ENCODE measurements around the gene TTLL10.

The TTLL10 gene

DNA sequence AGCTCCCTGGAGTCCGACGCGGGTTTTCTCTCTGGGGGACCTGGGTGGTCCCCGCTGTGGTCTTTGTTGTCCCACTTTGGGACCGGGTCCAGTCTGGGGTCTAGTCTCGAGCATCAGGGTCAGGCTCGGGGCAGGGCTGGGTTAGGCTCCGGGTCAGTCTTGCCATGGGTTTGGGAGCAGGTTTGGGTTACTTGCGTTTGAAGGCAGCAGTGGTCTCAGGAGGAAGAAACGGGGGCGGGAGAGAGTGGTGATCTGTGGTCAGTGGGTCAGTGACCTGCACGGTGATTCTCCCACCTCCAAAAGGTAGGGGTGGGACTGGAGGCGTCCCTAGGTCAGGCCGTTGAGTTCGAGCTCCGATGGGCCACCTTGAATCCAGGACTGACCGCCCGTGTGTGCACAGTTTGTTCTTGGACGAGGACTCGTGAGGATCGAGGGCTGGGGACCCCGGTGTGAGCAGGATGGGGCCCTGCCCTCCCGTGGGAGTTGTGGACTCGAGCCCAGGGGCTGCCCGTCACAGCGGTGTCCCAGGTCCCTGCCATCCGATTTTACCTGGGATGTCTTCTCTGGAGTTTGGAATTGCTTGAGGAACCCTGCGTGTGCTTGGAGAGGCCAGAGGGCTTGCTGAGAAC lies 60.6 kb downstream of the TTLL10 start:
- Histone ChIP-seq H3K4me1 (ENCODE audit: insufficient read depth, poor library complexity, severe bottlenecking) (peaks cover 10% of the 10 kb centered on the region), H3K36me3 (ENCODE audit: low read depth) (peaks cover 9% of the 10 kb centered on the region), H3K27me3 (ENCODE audit: insufficient read depth, poor library complexity, severe bottlenecking) (no peaks in the 10 kb centered on the region), H3K27ac (ENCODE audit: poor library complexity, severe bottlenecking) (no peak overlapping the region), H3K4me3 (ENCODE audit: severe bottlenecking) (no peak overlapping the region), H3K9me3 (ENCODE audit: severe bottlenecking) (no peaks in the 10 kb centered on the region)
- TF ChIP-seq, protein P1, sequence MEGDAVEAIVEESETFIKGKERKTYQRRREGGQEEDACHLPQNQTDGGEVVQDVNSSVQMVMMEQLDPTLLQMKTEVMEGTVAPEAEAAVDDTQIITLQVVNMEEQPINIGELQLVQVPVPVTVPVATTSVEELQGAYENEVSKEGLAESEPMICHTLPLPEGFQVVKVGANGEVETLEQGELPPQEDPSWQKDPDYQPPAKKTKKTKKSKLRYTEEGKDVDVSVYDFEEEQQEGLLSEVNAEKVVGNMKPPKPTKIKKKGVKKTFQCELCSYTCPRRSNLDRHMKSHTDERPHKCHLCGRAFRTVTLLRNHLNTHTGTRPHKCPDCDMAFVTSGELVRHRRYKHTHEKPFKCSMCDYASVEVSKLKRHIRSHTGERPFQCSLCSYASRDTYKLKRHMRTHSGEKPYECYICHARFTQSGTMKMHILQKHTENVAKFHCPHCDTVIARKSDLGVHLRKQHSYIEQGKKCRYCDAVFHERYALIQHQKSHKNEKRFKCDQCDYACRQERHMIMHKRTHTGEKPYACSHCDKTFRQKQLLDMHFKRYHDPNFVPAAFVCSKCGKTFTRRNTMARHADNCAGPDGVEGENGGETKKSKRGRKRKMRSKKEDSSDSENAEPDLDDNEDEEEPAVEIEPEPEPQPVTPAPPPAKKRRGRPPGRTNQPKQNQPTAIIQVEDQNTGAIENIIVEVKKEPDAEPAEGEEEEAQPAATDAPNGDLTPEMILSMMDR (IDR thresholded peaks at IDR 0.05; ENCODE audit: poor library complexity, severe bottlenecking), result no peak
- no peak for ATAC-seq (ENCODE audit: low read depth)
- no peak for DNase-seq (ENCODE audit: low spot score)

DNA sequence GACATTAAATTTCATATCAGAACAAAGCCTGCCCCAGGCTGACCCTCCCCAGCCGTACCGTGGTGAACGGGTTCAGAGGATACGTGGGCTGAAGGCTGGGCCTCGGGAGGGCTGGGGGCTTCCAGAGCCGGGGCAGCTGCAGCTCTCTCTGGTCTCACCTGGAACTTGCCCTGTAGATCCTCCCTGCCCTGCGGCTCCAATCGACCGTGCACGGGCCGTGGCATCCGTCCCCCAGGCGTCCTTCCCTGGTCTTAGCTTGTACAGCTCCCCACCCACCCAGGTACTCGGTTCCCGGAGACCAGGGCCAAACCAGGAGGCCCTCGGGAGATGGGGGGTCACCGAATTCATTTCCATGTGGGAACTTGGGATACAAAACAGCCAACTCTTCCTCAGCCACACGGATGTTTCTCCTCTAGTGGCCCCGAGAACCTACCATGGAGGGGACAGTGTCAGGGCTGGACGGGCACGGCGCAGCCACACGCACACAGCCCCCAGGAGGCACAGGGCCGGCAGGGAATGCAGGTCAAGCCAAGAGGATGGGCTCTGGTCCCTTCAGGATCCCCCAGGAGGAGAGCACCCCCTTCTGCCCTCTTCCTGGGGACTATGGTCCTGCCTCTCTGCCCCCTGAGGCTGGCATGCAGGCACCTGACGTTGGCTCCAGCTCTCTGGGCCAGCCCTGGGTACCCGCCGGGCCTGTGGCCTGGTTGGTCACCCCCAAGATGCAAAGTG lies 61.5 kb downstream of the TTLL10 start:
- H3K4me1 ChIP-seq (ENCODE audit: insufficient read depth, poor library complexity, severe bottlenecking), result peaks cover 10% of the 10 kb centered on the region
- H3K4me3 ChIP-seq (ENCODE audit: severe bottlenecking), result no peak overlapping the region
- TF ChIP-seq, protein P1 (IDR thresholded peaks at IDR 0.05; ENCODE audit: poor library complexity, severe bottlenecking), result no peak
- ATAC-seq (ENCODE audit: low read depth) (no peak), DNase-seq (ENCODE audit: low spot score) (no peak)
- H3K27me3 ChIP-seq (ENCODE audit: insufficient read depth, poor library complexity, severe bottlenecking), result no peaks in the 10 kb centered on the region
- no peaks in the 10 kb centered on the region for H3K9me3 ChIP-seq (ENCODE audit: severe bottlenecking)
- no peak overlapping the region for H3K27ac ChIP-seq (ENCODE audit: poor library complexity, severe bottlenecking)
- H3K36me3 ChIP-seq (ENCODE audit: low read depth), result peaks cover 6% of the 10 kb centered on the region

DNA sequence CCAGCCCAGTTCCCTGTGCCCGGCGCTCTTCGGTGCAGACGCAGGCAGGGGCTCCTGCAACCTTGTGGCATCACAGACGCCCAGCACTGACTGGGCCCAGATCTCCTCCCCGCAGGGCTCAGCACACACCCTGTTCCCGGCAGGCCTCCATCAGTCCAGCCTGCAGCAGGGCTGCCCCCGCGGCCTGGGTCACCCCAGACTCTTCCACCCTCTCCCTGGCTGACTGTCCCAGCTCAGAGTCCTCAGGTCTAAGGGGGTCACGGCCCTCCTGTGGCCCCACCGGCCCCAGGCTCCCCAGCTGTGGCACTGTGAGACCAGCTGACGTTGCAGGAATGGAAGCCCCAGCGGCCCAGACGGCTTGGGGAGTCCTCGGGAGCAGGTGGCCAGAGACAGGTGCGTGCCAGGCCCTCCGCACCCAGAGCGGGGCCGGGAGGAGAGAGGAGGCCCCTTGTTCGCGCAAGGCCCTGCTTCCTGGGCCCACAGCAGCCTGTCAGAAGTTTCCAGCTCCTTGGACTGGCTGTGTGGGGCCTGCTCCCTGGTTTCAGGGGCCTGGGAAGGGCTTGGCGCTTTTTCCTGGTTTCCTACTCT lies 62.6 kb downstream of the TTLL10 start:
- H3K27me3 ChIP-seq (ENCODE audit: insufficient read depth, poor library complexity, severe bottlenecking), result no peaks in the 10 kb centered on the region
- H3K27ac ChIP-seq (ENCODE audit: poor library complexity, severe bottlenecking), result no peak overlapping the region
- ATAC-seq (ENCODE audit: low read depth), result no peak

DNA sequence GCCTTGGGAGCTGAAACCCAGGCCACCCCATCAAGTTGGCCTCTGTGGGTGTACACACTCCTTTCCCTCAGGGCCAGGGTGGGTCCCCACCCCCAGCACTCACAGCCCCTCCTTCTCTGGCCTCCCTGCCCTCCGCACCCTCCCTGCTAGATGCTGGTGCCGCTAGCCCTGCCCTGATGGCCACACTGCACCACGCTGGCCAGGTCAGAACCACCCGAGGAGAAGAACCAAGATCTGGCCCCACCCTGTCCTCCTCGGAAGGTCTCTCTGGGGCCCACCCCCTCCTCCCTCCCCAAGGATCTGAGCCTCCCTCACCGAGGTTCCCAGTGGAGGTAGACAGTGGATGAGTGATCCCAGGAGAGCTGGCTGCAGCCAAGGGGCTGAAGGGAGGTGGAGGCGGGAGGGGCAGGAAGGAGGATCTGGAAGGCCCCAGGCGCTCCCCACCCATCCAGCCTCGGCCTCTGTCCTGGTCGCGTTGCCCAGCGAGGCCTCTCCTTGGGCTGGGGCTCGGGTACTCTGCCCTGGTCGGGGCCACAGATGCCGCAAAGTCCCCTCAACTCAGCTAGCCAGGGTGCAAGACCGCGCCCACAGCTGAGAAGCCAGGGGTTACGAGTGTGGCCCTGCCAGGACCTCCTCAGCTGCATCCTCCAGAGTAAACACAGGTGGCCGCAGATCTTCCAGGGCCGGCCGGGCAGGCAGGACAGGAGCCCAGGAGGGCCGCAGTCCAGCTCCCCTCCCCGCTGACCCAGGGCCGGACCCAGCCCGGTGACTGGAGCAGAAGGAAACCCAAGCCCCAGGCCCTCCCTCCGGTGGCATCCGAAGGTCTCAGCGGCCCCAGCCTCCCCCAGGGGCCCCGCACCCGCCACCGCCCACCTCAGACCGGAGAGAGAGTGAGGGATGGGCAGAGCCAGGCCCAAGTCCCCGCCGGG lies 63.5 kb downstream of the TTLL10 start:
- H3K4me3 ChIP-seq (ENCODE audit: severe bottlenecking), result no peak overlapping the region
- no peak for DNase-seq (ENCODE audit: low spot score)
- ATAC-seq (ENCODE audit: low read depth), result no peak
- peaks cover 6% of the 10 kb centered on the region for H3K36me3 ChIP-seq (ENCODE audit: low read depth)
- peak overlapping the region; percentile 2 for H3K27ac ChIP-seq (ENCODE audit: poor library complexity, severe bottlenecking)
- H3K9me3 ChIP-seq (ENCODE audit: severe bottlenecking), result no peaks in the 10 kb centered on the region
- no peaks in the 10 kb centered on the region for H3K27me3 ChIP-seq (ENCODE audit: insufficient read depth, poor library complexity, severe bottlenecking)
- H3K4me1 ChIP-seq (ENCODE audit: insufficient read depth, poor library complexity, severe bottlenecking), result peaks cover 10% of the 10 kb centered on the region
- TF ChIP-seq, protein P1 (IDR thresholded peaks at IDR 0.05; ENCODE audit: poor library complexity, severe bottlenecking), result no peak

More for the DNA sequence above, 62.6 kb downstream of the TTLL10 start:
- H3K4me3 ChIP-seq (ENCODE audit: severe bottlenecking), result no peak overlapping the region
- H3K36me3 ChIP-seq (ENCODE audit: low read depth), result peaks cover 6% of the 10 kb centered on the region
- no peak for DNase-seq (ENCODE audit: low spot score)
- H3K4me1 ChIP-seq (ENCODE audit: insufficient read depth, poor library complexity, severe bottlenecking), result peaks cover 10% of the 10 kb centered on the region
- H3K9me3 ChIP-seq (ENCODE audit: severe bottlenecking), result no peaks in the 10 kb centered on the region
- TF ChIP-seq, protein P1 (IDR thresholded peaks at IDR 0.05; ENCODE audit: poor library complexity, severe bottlenecking), result no peak

All from RWPE2 (cell line).